AG04449 (cell line): ENCODE results near the gene B3GALT6.

Experiments used
- CTCF ChIA-PET: fragments of 350-600 bp; formaldehyde crosslinking; extraction: SDS; loops from one replicate; lab custom pipeline; 2021; ENCODE audit warnings: antibody characterized with exemption; lab: Yijun Ruan, JAX
- POLR2A ChIA-PET: fragments of 400-600, 350-600 bp; formaldehyde crosslinking; extraction: SDS; loops from one replicate; lab custom pipeline; 2020; ENCODE audit warnings: antibody characterized with exemption, inconsistent platforms; lab: Yijun Ruan, JAX
- DNase-seq: peaks from one replicate; pipeline ENCODE4 v3.0.0-alpha.2; 2010; ENCODE audit warnings: low read depth, low spot score
- H3K4me3 ChIP-seq: 2 replicates; pipeline ENCODE4 v1.5.1; 2011; ENCODE audit warnings: low read depth, mild to moderate bottlenecking, control low read depth, low read length
- CTCF ChIP-seq: IDR thresholded peaks from one replicate; pipeline ENCODE4 v1.5.1; 2011; ENCODE audit warnings: mild to moderate bottlenecking, moderate library complexity, low read length, control low read depth, inconsistent platforms; ENCODE audit not compliant: insufficient read depth; ENCODE audit errors: missing control alignments

Gene B3GALT6

GRCh38 chr1:1242461-1243265 lies 10.6 kb downstream of the B3GALT6 start:
- CTCF ChIA-PET: interaction anchor here (1.1 kb wide), 1 partner anchor 120 kb away, joined by 5 read pairs; no protein-coding TSS in a partner anchor
- H3K4me3 ChIP-seq: no peak overlapping the region
- POLR2A ChIA-PET: no interaction called here
- DNase-seq: no peak
- no peak for TF ChIP-seq CTCF

GRCh38 chr1:1243266-1243660 lies 11.2 kb downstream of the B3GALT6 start:
- TF ChIP-seq CTCF: no peak
- CTCF ChIA-PET: interaction anchor here (1.4 kb wide), 1 partner anchor 122 kb away, joined by 5 read pairs; no protein-coding TSS in a partner anchor
- H3K4me3 ChIP-seq: no peak overlapping the region
- DNase-seq: no peak
- POLR2A ChIA-PET: no interaction called here

- ChIA-PET POLR2A (no interaction called here), CTCF (interaction anchor here (1.4 kb wide), 1 partner anchor 122 kb away, joined by 5 read pairs; no protein-coding TSS in a partner anchor)
- no peak for TF ChIP-seq CTCF
- DNase-seq: no peak
- H3K4me3 ChIP-seq: no peak overlapping the region
These were observed 11.8 kb downstream of the B3GALT6 start for GRCh38 chr1:1243807-1244191.

- ChIA-PET CTCF (interaction anchor here (1.4 kb wide), 1 partner anchor 123 kb away, joined by 5 read pairs; no protein-coding TSS in a partner anchor), POLR2A (no interaction called here)
- no peak for DNase-seq
- no peak overlapping the region for H3K4me3 ChIP-seq
- TF ChIP-seq CTCF: no peak
These were observed 12.3 kb downstream of the B3GALT6 start for GRCh38 chr1:1244192-1244811.

GRCh38 chr1:1245178-1245816 lies 13.3 kb downstream of the B3GALT6 start:
- no peak overlapping the region for H3K4me3 ChIP-seq
- no peak for TF ChIP-seq CTCF
- ChIA-PET POLR2A (no interaction called here), CTCF (no interaction called here)
- no peak for DNase-seq
